HG03045 (cell line): ENCODE measurements around the gene DHRS11.
"Not testable (repeated sequence)": the region's sequence is repeated elsewhere in the genome, so short reads cannot be mapped to it uniquely, and the experiment has no call there.

ENCODE experiments used
- ATAC-seq: cut with Tn5 transposase; IDR thresholded peaks from one replicate; pipeline ENCODE4 v1.9.1; 2021; ENCODE audit warnings: mild to moderate bottlenecking, moderate library complexity; ENCODE audit not compliant: unreplicated experiment

Gene DHRS11

DNA sequence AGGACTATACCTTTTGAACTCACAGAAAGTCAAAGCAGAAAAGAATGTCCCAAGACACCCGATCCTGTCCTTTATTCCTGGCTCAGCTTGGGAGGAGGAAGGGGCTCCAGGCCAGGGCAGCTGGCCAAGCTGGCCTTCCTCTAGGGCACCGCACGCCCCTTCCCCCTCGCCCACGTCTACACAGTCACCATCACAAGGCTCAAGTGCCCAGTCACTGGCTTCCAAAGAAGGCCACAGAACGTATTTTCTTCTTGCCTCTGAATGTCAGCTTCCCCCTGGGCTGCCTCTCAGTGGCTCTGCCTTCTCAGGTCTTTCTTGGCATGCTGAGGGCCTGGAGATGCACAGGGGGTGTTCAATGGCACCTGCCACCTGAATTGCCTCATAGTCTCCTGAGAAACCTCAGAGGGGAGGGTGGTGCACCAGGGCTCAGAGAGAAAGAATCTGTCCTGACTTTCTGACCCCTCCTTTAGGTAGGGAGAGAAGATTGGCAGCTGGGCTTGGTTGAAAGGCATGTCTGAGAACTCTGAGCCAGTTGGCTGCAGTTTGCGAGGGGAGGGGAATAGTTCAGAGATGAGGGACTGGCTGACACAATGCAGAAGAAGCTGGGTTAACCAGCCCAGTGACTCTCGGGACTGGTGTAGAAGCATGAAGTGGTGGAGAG lies 2.1 kb downstream of the DHRS11 start:
- ATAC-seq: no peak

DNA sequence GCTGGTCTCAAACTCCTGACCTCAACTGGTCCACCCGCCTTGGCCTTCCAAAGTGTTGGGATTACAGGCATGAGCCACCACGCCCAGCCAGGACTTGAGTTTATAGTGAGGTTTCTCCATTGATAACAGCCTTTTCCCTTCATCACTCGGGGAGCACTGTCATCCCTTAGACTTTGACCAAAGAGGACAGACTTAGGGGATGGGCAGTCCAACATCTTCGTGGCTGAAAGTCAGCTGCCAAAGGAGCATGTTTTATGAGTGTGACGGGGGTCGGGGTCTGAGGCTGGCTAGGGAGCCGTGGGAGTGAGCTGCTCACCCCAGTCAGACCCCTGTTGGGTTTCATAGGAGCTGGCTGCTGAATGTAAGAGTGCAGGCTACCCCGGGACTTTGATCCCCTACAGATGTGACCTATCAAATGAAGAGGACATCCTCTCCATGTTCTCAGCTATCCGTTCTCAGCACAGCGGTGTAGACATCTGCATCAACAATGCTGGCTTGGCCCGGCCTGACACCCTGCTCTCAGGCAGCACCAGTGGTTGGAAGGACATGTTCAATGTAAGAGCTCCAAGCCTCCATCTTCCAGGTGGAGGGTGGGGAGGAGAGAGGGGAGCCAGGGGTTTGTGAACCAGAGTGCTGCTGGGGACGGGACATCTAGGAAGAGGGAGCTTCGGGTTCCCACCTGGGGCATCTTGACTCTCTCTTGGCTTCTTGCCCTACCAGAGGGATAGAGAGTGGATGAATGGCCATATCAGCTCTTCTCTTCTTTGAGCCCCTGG lies 3.1 kb downstream of the DHRS11 start:
- no peak for ATAC-seq

DNA sequence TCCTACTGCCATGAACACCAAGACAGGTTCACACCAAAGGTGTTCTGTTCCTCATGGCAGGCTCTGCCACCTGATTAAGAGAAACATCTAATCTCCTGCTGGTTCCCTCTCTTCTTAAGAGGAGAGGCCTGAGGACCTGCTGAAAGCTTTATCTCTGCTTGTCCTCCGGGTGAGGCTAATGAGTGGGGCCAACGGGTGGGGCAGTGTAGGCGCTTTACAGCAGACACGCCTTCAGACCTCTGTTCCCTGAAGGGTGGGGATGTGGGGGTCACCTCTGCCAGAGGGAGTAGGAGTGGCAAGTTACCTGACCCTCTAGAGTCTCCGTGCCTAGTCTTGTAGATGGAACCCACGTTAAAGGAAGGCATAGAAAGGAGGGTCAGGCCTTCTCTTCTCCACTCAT lies 5.5 kb downstream of the DHRS11 start:
- ATAC-seq: no peak

DNA sequence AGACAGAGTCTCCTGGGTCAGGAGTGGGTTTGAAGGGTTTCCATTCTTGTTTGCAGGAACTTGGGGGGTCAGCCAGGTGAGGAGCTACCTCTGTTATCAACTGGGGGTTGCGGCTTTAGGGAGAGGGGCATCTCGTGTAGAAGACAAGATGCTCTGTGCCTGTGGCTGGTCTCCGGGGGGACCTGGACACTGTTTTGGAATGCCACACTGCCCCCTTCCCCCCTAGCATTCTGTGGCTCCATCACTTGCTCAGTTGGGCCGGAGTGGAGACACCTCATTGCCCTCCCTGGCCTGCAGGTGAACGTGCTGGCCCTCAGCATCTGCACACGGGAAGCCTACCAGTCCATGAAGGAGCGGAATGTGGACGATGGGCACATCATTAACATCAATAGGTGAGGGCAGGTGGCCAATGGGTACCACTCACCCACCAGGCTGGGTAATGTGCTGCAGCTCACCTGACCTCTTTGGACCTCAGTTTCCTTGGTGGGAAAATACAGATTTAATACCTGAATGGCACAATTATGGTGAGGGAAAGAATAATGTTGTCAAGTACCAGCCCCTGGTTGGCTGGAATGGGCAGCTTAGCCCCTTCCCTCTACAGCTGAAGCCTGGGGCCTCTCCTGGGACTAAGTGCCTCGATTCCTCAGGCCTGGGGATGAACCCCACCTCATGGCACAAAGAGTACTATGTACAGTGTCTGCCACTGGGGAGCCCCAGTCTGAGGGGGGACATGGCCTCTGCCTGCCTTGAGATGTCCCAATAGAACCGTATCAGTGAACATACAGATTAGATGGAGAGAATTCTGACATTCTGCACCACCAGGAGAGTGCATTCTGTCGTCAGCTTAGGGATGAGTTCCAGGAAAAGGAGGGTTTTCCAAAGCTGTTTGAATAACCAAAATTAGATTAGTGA lies 6.4 kb downstream of the DHRS11 start:
- no peak for ATAC-seq

DNA sequence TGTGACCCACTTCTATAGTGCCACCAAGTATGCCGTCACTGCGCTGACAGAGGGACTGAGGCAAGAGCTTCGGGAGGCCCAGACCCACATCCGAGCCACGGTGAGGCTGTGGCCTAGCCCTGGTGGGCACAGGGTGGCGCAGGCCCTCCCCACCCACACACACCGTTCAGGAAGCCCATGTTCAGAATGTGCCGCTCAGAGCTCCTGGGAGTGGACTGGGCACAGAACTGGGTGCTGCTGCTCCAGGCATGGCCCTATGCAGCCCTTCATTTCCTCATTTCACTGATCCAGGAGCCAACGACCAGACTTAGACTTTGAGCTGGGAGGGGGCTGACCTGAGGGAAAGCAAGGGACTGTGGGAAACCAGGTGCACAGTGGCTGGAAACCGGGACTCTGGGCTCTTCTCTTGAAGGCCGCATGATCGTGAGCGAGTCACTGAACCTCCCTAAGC lies 7.3 kb downstream of the DHRS11 start:
- no peak for ATAC-seq

DNA sequence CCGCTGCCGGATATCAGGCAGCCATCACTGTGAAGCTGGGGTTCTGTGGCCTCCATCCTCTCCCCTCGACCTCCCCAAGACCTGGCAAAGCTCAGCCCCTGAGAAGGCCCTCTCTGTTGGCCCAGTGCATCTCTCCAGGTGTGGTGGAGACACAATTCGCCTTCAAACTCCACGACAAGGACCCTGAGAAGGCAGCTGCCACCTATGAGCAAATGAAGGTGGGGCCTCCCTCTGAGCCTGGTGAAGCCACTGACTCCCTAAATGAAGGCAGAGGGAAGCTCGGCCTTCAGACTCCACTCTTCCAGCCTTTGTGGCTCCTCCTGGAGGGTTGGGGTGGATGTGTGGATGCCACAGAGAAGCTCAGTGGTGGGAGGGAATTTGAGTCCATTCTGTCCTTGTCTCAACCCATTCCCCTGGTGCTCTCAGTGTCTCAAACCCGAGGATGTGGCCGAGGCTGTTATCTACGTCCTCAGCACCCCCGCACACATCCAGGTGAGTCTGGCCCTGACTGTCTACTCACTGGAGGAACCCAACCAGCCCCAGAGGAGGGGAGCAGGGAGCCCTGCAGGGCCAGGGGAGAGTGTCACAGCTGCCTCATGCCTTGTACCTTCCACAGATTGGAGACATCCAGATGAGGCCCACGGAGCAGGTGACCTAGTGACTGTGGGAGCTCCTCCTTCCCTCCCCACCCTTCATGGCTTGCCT lies 8.0 kb downstream of the DHRS11 start:
- no peak for ATAC-seq

DNA sequence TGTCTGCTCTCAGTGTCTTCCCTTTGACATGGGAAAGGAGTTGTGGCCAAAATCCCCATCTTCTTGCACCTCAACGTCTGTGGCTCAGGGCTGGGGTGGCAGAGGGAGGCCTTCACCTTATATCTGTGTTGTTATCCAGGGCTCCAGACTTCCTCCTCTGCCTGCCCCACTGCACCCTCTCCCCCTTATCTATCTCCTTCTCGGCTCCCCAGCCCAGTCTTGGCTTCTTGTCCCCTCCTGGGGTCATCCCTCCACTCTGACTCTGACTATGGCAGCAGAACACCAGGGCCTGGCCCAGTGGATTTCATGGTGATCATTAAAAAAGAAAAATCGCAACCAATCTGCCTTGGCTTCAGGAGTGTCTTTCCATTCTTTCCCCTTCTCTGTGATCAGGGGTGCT lies 8.8 kb downstream of the DHRS11 start:
- no peak for ATAC-seq

DNA sequence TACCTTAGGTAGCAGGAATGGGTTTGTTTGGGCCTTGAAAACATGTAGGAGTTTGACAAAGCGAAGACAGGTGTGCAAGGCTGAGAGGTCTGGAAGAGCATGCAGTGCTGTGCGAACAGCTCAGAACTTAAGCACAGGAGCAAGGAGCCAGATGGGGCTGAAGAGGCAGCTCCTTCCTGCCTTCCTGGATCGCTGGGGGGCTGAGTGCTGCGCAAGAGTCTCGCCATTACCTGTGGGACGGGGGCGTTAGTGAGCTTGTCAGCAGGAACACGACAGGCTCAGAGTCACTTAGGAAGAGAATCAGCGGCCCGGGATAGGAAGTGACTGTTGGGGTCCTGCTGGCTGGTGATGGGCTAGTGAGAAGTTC lies 9.2 kb downstream of the DHRS11 start:
- ATAC-seq: peak; percentile 7

DNA sequence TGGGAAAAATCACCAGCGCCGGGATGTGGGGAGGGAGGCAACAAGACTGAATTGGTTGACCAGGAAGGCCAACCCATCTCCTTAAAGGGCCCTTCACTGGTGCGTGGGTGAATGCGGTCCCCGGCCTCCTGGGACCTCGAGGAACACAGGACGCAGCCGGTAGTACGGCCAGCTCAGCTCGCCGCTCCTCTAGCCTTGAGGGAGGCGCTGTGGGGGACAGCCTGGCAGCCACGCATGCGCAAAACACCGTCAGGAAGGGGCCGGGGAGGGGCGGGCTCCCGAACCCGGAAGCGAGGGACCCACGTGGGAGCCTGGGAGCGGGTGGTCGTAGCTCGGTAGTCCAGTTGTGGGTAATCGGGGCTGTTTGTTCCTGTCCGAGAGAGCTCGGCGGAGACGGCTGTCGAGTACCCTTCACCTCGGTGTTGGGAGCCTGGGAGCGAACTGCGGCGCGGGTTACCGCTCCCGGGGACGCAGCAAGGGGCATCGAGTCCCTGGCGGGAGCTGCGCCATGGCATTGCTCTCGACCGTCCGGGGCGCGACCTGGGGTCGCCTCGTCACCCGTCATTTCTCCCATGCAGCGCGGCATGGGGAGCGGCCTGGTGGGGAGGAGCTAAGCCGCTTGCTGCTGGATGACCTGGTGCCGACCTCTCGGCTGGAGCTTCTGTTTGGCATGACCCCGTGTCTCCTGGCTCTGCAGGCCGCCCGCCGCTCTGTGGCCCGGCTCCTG lies 9.8 kb downstream of the DHRS11 start, which contains the start of gene MRM1:
Gene MRM1 (plus strand): TSS at position 281 of the 727 bp plus-strand sequence. CDS start 228 bp downstream, at position 509.
- ATAC-seq: peak; percentile 75

DNA sequence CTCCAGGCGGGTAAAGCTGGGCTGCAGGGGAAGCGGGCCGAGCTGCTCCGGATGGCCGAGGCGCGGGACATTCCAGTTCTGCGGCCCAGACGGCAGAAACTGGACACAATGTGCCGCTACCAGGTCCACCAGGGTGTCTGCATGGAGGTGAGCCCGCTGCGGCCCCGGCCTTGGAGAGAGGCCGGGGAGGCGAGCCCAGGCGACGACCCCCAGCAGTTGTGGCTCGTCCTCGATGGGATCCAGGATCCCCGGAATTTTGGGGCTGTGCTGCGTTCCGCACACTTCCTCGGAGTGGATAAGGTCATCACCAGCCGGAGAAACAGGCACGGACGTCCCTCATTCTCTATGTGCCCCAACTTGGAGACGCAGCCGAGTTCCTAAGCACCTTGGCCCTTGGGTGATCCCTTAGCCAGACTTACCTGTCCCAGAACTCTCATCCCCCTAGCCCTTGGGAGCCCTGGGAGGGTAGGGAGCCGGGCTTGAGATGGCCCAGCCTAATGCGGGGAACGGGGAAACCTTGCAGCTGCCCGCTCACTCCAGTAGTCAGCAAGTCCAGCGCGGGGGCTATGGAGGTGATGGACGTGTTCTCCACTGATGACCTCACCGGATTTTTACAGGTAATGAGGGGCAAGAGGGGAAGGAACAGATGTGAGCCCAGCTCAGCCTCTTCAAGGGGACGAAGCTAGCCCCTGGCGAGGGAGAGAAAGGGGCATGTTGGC lies 10.5 kb downstream of the DHRS11 start:
- peak; percentile 17 for ATAC-seq

DNA sequence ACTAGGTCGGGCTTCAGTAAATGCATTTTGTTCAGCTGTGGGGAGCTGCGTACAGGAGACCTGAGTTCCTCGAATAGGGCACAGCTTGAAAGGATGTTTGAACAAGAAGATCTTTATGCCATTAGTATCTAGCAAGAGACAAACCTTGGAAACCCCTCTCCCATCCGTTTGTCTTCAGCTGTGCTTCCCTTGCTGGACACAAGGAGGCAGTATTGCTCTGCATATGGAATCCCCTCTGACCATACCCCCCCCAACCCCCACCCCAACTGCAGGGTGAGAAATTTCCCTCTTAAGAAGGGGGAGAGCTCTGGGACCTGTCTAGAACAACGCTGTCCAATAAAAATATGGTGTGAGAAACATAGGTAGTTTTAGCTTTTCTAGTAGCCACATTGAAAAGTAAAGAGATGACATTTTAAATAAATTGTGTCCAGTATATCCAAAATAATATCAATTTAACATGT lies 11.3 kb downstream of the DHRS11 start:
- no peak for ATAC-seq

DNA sequence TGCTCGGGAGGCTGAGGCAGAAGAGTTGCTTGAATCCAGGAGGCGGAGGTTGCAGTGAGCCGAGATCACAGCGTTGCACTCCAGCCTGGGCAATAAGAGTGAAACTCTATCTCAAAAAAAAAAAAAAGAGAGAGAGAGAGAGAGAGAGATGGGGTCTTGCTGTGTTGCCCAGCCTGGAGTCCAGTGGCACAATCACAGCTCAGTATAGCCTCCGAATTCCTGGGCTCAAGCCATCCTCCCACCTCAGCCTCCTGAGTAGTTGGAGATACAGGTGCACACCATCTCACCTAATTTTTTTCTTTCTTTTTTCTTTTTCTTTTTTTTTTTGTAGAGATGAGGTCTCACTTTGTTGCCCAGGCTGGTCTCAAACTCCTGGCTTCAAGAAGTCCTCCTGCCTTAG lies 13.3 kb downstream of the DHRS11 start:
- ATAC-seq: not testable (repeated sequence)

DNA sequence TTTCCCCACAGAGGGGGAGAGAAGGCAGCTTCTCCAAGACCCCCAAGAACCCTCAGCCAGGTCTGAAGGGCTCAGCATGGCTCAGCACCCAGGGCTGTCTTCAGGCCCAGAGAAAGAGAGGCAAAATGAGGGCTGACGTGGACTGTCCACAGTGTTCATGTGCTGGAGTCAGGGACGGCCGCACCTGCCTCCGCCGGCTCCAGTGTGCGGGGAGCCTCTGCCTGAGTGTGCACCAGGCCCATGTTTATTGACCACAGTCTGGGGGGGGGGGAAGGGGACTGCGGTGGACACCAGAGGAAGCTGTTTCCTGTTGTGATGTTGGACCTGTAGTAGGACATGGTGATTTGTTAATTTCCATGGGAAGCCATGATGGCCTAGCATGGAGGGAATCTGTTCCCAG lies 16.6 kb downstream of the DHRS11 start:
- no peak for ATAC-seq

DNA sequence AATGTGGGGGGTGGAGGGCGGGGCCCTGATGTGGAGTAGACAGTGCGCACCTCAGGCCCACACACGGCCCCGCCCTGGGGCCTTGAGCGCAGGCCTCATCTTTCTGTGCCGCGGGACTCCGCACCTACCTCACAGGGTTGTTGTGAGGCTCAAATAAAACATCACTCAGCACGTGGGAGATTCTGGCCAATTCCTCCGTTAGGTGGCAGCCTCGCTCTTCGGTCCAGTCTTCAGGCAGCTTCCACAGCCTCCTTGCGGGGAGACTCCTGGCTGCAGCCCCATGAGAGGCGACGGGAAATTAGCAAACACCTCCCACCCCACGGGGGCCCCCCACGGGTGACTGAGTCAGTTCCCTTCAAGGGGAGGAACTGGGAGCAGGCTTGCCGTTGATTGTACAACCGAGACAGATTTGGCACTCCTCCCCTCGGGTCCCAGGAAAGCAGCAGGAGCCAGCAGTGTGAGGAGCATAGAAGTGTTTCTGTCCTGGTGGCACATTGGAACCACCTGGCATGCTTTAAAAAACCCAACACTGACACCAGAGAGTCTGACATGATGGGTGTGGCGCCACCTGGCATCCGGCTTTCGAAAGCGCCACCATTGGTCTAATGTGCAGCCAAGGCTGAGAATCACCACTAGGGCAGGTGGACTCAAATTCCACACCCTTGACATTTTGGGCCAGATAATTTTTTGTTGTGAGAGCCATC lies 17.3 kb downstream of the DHRS11 start:
- no peak for ATAC-seq

DNA sequence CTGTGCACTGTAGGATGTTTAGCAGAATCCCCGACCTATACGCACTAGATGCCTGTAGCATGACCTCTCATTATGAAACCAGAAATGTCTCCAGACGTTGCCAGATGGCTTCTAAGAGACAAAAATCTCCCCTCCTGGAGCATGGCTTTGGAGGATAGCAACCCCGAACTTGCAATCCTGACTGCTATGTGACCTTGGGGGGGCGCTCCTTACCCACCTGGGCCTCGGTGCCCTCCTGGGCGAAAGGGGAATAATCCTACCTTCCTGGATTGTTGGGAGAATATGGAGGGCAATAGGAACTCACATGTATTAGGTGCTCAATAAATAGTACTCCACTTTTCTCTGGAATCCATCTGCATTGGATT lies 17.8 kb downstream of the DHRS11 start:
- no peak for ATAC-seq

DNA sequence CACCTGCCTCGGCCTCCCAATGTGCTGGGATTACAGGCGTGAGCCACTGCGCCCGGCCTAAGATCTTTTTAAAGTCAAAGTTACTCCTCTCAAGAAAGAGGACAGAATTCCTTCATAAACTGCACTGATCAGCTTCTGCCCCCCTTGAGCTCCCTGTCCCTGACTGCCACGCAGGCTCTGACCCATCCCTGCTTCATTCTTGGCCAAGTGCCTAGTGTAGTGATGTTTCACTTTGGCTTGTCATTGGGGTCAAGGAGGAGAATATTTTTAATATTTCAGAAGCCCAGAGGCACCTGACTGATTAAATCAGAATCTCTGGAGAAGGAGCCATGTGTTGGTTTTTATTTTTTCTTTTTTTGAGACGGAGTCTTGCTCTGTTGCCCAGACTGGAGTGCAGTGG lies 18.8 kb downstream of the DHRS11 start:
- no peak for ATAC-seq

DNA sequence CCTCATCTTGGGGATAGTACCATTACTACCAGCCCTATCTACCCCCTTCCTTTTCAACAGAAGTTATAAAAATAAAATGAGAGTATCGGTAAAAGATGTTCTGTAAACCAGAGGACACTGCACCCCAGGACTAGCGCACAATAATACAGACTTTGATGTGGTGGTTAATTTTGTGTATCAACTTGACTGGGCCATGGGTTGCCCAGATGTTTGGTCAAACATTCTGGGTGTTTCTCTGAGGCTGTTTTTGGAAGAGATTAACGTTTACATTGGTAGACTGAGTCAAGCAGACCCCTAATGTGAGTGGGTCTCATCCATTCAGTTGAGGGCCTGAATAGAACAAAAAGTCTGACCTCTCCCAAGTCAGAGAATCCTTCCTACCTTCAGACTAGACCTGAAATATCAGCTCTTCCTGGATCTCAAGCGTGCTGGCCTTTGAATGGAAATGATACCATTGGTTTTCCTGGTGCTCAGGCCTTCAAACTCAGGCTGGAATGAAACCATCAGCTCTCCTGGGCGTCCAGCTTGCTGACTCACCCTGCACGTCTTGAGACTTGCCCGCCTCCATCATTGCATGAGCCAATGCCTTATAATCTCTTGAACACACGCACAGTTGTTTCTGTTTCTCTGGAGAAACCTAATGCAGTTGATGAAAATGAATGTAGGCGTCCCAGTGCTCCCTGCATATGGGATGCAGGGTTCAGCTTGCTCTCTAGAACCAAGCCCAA lies 19.8 kb downstream of the DHRS11 start:
- ATAC-seq: no peak

DNA sequence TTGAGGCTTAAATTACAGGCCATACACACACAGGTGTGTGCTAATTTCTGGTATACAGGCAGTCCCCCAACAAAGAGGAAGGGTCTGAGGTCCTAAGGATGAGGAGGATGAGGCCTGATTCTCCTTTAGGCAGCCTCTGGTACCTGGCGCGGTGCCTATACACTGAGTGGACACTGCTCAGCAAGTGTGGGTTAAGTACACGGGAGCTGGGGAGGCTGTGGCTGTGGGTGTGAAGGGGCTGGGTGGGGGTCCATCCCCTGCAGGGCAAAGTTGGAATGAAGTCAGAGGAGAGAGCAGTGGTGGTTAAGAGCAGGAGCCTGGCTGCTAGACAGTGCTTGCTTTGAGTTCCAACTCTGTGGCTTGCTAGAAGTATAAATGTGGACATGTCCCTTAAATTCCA lies 20.6 kb downstream of the DHRS11 start:
- ATAC-seq: no peak
